Left lobe of liver (tissue), 2 donors: ENCODE results near the gene PLA2G2F. TPM values are rescaled to one million over a fixed set of nuclear protein-coding genes. Genes with fewer than 3 reads are reported as not detected.

Experiments used
- ATAC-seq: fragments of 200-7000 bp; cut with Tn5 transposase; one replicate; pipeline ENCODE4 v1.9.1; 2020; ENCODE audit warnings: mild to moderate bottlenecking, moderate library complexity
- DNase-seq: peaks from one replicate; pipeline ENCODE4 v3.0.0-alpha.2; 2020; ENCODE audit warnings: low spot score
- total RNA-seq: library from RNA; stranded (reverse); gene quantifications from one replicate; pipeline ENCODE4 v1.2.1, GENCODE V29; 2021
- donor health status: DM: no; HTN: no; CAD: no; lungs with moderate emphysema.
- donor health status: DM: no; HTN: yes; CAD: no.

PLA2G2F gene
- total RNA-seq, 1 donor from 2014 or later: not detected

DNA sequence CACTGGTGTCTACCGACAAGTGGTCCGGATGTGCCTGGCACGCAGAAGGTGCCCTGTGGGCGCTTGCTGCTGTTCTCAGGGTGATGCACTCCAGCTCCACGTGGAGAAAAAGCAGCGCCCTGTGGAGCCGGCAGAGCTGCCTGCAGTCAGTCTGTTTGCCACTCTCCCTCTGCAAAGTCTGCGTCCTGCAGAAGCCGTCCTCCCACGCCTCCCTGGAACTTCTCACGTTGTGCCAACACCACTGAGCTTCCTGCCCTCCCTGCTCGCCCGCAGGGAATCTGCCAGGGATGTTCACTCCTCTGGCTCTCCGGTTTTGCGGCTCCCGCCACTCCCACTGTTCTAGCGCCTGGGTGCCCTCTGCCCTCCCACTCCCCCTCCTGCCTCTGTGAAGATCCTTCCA, 26.9 kb downstream of the PLA2G2F start:
- ATAC-seq (no peak), DNase-seq (no peak)

DNA sequence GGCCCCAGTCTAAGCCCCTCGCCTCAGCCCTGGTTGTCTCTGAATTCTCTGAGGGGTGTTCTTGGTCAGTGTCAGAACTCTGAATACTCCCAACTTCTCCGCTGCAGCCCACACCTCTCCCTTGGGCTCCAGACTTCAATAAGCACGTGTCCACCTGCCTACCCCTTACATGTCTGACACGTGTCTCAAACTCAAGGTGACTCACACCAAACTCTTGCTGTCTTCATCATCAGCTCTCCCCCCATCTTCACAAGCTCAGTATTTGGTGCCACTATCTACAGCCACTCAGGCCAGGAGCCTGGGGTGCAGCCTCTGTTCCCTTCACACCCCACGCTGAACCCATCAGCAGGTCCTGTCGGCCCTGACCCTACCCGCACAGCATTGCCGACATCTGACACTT, 28.0 kb downstream of the PLA2G2F start:
- DNase-seq (no peak), ATAC-seq (no peak)

DNA sequence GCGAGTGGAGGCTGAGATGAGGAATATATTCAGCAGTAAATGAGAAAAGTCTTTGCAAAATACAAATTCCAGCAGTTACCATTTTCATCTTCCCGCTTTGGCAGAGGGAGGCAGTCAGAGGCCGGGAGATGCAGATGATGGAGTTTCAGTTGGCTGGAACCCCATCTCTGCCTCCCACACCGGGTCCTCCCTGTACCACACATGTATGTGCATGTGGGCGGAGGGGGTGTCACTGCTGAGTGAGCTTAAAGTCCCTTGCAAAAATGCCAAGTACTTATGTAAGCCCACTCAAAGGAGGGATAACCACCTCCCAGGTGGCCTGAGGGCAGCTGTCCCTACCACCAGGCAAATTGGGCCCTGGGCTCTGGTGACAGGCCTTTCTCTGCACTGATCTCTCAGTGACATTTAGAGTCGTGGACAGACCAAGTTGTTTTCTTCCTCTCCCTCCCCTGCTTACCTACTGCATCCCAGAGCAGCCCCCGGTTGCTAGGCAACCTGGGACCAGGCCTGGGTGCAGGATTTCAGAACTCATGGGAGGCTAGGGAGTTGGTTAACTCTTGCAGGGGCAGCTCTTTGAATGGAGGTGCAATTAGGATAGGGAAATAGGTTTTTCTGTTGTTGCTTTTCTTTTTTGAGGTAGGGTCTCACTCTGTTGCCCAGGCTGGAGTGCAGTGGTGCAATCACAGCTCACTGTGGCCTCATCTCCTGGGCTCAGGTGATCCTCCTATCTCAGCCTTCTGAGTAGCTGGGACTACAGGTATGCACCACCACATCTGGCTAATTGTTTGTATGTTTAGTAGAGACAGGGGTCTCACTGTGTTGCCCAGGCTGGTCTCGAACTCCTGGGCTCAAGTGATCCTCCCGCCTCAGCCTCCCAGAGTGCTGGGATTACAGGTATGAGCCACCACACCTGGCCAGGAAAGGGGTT, 29.7 kb downstream of the PLA2G2F start:
- ATAC-seq (no peak), DNase-seq (no peak)

DNA sequence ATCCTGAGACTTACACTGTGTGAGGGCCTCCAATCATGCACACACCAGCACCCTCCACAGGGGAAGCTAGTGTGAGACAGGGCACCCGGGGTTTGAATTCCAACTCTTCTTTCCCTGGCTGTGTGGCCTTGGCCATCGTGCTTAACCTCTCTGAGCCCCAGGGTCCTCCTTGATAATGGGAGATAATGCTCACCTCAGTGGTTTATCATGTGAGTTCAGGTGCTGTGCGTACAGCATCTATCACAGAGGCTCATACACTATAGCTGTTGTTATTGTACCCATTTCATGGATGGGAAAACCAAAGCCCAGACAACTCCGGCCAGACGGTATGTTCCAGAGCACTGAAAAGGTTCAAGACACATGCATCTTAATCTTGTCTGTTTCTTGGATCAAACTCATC, 30.8 kb downstream of the PLA2G2F start:
- no peak for ATAC-seq
- DNase-seq: no peak

DNA sequence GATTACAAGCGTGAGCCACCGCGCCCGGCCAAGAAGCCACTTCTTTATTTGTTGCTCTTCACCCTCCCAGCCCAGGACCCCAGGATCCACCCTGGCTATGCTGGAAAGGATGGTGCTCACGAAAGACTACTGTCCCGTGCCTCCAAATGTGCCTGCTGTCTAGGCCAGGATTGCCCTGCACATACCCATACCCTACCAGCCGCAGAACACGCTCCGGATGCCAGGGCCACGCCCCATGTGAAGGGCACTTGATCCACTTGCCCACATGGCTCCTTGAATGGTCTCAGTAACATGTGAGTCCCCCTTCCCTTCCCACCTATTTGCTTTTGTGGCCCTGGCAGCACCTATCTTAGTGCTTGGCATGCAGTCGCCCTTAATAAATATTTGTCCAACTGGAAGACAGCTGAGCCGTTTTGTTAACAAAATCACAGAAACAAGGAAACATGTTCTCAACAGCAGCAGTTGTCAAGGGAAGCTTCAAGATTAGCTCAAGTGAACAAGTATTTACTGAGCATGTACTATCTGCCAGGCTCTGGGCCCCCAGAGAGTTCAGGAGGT, 33.0 kb downstream of the PLA2G2F start:
- DNase-seq: no peak
- ATAC-seq: peak; percentile 60

DNA sequence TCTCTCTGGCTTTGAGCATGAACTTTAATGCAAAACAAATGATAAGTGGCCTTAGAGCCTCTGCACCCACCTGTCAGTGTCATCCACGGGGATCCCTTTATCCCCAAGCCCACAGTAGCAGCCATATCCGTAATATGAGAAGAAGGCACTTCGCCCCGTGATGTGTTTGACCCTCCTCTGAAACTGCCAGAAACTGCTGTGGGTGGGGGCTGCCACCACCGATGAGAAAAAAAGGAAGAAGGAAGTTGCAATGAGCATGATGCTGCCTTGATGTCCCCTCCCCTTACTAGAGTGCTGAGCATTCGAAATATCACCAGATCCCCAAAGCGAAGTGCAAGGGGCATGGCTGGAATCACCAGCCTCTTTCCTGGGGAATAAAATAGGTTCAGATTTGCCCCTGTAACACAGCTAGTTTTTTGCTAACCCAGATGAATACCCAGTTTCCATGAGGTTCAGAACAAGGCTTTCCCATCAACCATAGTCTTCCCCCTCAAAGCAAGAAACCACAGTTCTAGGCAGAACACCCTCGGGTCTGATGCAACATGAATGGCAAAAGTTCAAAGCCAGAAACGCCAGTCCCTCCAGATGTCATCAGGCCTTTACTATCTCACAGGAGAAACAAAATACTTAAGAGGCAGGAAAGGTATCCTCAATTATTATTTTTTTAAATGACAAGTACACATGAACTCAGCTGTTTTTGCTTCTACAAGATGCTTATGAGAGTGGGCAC, 36.0 kb downstream of the PLA2G2F start:
- DNase-seq (no peak), ATAC-seq (peak; percentile 60)

DNA sequence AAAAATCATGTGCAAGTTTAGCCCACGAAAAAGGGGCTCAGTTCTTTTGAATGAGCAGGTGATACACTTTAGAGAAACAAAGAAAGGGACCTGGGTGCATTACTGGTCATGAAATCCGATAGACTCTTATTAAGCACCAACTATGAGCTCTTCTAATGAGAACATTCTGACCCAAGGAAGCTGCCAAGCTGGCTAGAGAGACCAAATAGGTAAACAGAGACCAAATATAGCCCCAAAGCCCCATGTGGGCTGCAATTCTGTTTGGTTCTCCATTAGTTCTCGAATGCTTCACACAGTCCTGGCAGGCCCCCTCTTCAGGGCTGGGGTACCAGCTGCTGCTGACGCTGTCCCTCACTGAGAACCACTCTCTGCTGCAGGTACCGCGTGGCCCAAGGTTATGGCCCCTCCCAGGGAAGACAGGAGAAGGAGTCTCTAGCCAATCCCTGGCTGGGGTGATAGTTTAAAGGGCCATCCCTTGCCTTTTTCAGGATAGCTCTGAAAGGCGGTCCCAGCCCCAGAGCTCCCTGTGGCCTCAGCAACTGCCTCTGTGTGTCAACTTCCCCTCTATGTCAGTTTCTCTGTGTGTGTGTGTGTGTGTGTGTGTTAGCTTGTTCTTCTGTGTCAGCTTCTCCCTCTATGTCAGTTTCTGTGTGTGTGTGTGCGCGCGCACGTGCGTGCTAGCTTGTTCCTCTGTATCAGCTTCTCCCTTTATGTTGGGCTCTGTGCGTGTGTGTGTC, 39.7 kb downstream of the PLA2G2F start:
- ATAC-seq (no peak), DNase-seq (no peak)

DNA sequence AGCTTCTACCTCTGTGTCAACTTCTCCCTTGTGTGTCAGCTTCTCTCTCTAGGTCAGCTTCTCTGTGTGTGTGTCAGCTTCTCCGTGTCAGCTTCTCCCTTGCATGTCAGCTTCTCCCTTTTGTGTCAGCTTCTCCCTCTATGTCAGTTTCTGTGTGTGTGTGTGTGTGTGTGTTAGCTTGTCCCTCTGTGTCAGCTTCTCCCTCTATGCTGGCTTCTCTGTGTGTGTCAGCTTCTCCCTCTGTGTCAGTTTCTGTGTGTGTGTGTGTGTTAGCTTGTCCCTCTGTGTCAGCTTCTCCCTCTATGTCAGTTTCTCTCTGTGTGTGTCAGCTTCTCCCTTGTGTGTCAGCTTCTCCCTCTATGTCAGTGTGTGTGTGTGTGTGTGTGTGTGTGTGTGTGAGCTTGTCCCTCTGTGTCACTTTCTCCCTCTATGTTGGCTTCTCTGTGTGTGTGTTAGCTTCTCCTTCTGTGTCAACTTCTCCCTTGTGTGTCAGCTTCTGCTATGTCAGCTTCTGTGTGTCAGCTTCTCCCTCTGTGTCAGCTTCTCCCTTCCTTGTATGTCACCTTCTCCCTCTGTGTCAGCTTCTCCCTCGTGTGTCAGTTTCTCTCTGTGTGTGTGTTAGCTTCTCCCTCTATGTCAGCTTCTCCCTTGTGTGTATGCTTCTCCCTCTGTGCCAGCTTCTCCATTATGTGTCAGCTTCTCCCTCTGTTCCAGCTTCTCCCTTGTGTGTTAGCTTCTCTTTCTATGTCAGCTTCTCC, 40.4 kb downstream of the PLA2G2F start:
- no peak for ATAC-seq
- DNase-seq: no peak

DNA sequence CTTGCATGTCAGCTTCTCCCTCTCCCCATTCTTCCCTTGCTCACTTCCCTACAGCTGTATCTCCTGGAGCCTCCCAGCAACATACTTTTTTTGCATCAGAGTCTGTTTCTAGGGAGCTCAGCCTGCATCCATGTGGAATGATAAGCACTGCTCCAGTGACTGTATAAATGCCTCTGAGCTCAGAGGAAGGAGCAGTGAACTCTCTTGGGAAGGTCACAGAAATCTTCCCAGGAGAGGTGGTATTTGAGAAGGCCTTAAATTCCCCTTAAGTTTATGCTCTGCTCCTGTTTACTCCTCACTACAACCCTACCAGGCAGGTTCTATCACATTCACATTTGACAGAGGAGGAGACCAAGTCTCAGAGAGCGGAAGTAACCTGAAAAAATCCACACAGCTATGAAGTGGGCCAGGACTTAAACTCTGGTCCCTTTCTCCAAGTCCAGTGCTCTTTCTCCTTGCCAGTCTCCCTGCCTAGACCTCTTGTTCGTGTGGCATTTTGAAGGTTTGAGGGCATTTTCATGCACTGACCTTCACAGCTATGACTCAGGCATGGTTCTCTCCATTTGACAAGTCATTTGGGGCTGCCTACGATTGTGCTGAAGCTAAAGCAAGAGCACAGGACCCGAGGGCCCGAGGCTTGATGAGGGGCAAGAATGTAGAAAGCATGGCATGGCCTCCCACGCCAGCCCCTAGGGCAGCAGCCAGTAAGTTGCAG, 41.2 kb downstream of the PLA2G2F start:
- DNase-seq (no peak), ATAC-seq (no peak)

DNA sequence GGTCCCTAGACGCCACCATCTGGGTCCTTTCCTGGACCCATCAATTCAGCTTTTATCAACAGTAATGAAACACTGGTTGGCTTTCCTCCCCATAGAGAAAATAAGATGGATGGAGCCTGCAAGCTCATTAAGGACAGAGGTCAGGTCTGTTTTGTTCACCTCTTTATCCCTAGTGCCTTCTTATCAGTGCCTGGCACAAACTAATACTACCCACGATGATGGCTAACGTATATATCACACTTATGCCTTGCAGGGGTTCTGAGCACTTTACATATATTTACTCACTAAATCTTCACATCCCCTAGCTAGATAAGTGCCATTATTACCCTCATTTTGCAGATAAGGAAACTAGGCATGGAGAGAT, 41.7 kb downstream of the PLA2G2F start:
- ATAC-seq (no peak), DNase-seq (no peak)

DNA sequence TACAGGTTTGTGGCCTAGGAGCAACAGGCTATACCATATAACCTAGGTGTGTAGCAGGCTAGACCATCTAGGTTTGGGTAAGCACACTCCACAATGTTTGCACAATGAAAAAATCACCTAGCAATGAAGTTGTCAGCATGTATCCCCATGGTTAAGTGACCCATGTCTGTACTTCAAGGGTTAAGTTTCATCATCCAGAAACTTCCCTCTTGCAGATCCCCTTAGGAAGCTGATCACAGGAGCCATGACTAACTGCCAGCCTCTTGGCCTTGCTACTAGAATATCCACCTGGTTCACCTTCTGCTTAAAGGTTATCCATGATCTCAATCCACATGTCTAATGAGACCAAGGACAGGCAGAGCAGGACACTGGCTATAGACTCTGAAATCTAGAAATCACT, 43.3 kb downstream of the PLA2G2F start:
- no peak for DNase-seq
- no peak for ATAC-seq

DNA sequence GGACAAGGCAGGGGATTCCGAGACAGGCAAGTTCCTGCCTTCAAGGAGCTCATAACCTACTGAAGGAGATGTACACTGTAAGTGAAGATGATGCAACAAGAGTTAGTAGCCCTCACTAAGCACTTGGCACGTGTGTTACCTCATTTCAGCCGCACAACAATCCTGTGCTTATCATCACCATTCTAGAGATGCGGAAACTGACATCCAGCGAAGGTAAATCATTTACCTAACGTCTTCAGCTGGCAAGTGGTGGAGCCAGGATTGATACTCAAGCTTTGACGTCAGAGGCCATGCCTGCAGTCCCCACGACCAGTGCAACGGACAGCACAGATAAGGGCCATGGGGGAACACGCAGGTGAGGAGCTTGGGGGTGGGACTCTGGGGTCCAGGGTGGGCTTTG, 43.9 kb downstream of the PLA2G2F start:
- ATAC-seq (peak; percentile 58), DNase-seq (peak; percentile 75)

DNA sequence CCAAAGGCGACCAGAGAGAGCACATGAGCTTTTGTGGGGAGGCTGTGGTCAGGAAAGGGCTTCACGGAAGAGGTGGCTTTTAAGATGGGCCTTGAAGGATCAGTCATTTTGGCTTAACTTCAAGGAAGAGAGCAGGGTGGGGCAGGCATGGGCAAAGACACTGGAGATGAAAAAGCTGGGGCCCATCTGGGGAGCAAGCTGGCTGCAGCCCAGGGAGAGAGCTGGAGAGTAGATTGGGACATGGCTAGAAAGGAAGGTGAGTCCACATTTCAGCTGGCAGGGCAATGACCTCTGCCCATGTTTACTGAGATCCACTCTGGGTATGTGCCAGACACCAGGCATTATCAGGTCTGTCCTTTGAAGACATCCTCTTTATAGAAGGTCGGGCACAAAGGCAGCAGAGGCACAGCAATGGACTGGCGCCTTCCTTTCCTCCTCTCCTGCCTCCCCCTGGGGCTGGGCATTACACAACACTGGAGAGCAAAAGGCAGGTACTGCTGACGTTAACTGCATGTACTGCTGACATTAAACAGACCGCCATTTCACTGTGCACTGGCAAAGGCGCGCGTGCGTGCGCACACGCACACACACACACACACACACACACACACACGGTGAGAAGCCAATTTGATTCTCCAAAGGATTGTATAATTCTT, 44.6 kb downstream of the PLA2G2F start:
- ATAC-seq: peak; percentile 70
- peak; percentile 90 for DNase-seq

DNA sequence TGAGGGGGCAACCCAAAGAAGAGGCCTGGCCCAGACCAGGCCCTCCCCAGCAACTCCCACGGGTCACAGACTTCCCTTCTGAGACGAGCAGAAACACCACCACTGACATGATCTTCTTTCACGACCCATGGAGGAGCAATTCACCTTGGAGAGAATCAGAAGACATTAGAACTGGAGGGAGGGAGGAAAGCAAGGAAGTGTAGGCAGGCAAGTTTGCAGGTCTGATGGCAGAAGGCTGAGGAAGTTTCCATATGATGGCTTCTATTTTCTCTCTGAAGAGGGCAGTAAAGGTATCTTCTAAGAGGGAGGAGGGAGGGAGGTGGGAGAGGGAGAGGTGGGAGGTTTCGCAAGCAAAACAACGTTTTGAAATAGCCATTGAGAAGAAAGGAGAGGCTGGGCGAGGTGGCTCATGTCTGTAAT, 45.4 kb downstream of the PLA2G2F start:
- DNase-seq (no peak), ATAC-seq (no peak)

DNA sequence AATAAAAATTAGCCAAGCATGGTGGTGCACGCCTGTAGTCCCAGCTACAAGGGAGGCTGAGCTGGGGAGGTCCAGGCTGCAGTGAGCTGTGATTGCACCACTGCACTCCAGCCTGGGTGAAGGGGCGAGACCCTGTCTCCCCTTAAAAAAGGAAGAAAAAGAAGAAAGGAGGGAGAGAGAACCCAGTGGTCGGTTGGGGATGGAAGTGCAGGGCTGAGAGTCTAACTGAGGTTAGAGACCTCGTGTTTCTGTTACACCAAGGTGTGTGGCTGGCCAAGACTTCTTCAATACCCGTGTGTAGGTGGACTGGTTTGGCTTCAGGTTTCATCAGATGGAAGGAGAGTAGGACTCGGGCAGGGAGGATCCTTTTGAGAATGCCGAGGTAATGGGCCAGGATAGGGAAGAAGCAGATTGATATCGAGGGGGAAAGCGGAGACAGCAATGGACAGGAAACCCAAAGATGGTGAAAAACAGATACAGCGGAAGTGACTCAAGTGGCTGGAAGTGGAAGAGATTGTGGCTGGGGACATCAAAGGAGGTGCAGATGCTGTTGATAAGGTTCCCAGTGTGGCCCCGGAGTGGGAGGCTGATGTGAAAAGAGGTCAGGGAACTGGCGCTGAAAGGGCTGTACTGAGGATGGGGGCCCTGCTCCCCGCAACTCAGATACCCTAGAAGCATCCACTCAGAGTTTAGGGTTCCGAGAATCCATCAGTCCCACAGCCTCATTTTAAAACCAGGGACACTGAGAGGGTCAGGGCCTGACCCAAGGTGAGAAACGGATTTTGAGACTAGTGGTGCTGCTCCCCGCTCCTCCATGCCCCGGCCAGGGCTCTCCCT, 46.1 kb downstream of the PLA2G2F start:
- DNase-seq: no peak
- ATAC-seq: no peak

DNA sequence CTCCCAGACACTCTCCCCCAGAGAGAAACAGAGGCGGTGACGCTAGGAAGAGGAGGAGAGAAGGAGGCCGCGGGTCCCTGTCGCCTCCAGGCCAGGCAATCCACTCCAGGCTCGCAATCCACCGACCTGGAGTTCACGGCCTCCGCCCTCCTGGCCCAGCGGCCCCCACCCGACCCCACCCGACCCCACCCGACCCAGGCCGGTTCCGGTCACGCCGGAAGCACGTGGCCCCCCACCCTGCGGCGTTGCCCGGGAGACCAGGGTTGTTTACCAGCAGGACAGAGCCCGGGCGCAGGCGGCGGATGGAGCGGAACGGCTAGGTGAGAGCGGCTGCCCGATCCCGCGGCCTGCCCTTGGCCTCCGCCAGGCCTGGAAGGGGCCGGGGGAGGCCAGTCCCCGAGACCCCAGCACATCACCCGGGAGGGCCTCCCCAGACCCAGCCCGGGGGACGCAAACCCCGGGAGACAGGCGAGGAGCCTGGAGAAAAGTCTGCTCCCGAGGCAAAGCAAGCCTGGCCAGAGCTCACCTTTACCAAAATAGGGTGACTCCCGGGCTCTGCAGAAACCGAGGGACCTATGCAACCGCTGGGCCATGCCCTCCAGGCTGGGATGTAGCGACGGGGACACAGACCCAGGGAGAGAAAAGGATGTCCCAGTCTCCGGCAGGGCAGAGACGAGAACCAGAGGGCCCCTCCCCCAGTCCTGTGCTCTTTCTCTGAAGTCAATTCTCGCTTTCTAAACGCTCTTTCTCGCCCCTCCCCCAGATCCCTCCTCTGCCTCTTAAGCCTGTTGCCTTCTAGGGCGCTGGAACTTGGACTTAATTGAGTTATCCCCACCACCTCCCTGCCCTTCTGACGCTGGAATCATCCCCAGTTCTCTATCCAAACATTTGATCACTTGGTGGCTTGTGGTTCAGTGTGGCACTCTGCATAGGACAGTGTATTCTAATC, 47.0 kb downstream of the PLA2G2F start, which contains the start of the genes PLA2G2C and UBXN10:
Gene PLA2G2C (minus strand): TSS at position 685 of the 949 bp plus-strand sequence. CDS start 9,155 bp downstream, outside the sequence.
Gene UBXN10 (plus strand): TSS at position 263 of the 949 bp plus-strand sequence. CDS start 4,466 bp downstream, outside the sequence.
- peak; percentile 78 for DNase-seq

More for the DNA sequence above, 47.0 kb downstream of the PLA2G2F start, which contains the start of the genes PLA2G2C and UBXN10:
- peak; percentile 46 for ATAC-seq
